Lower leg skin (tissue), 4 donors: ENCODE data around the gene TSPEAR. TPM values are rescaled to one million over a fixed set of nuclear protein-coding genes. Genes with fewer than 3 reads are reported as not detected.
A peak's percentile ranks its signal among the peaks of the same experiment; 100 is the strongest.

Experiments
- DNase-seq, 2 donors: peaks; one replicate each; pipeline ENCODE4 v3.0.0-alpha.2; 2019; ENCODE audit warnings: low spot score in 2 of 2
- H3K4me3 ChIP-seq: fragments of 200-600 bp; sonication (generic); 2 replicates; pipeline ENCODE4 v1.5.1; 2017; ENCODE audit warnings: mild to moderate bottlenecking, low read depth; ENCODE audit not compliant: poor library complexity, severe bottlenecking
- POLR2A ChIP-seq, 2 donors: fragments of 450-650 bp; IDR thresholded peaks; one replicate each; pipeline ENCODE4 v1.6.1; 2016 to 2017; ENCODE audit warnings: antibody characterized with exemption in 2 of 2, mild to moderate bottlenecking in 1 of 2, moderate library complexity in 1 of 2
- WGBS, 2 donors: methylation state at CpG; one replicate each; pipeline ENCODE4 v1.1.5; 2018; 5-methylcytosine and 5-hydroxymethylcytosine counted together
- intact Hi-C: fragments of 100-400 bp; cut with DNase I; formaldehyde crosslinking; loops from one replicate; pipeline ENCODE4 v1.15.0; 2023; ENCODE audit warnings: low total_unique reads
- total RNA-seq, 4 donors: library from RNA; depleted of rRNA; stranded (reverse); fragments of >200 nt; gene quantifications; one replicate each; pipeline ENCODE4 v1.1.0, GENCODE V29; 2016
- TF ChIP-seq, protein P1 (sequence below), 3 donors: fragments of 450-650 bp; IDR thresholded peaks; one replicate each; pipeline ENCODE4 v1.5.1; 2016; ENCODE audit warnings: antibody characterized with exemption in 3 of 3, mild to moderate bottlenecking in 3 of 3, moderate library complexity in 2 of 3

Gene TSPEAR
- total RNA-seq, 4 donors from 2014 or later = 0.06 TPM; not detected in 3

DNA sequence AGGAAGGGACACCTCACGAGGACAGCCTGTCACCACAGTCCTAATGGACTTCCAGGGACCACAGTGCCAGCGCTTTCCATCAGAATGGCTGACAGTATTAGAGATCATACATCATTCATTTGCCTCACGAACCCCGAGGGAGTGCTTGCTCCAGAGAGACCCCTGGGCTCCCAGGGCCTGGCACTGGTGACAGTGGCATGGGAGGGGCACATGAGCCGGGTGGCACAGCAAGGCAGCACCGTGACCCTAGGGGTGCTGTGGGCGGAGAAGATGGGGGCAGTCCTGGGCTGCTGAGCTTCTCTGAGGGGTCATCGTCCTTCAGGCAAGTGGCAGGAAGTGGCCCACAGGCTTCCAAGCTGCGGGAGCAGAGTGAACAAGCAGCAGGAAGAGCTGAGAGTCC is 16.4 kb upstream of the TSPEAR start:
- peak in 1 of 2 donors; percentile 76 for DNase-seq
- intact Hi-C loops = no loop called here
- TF ChIP-seq, protein P1, sequence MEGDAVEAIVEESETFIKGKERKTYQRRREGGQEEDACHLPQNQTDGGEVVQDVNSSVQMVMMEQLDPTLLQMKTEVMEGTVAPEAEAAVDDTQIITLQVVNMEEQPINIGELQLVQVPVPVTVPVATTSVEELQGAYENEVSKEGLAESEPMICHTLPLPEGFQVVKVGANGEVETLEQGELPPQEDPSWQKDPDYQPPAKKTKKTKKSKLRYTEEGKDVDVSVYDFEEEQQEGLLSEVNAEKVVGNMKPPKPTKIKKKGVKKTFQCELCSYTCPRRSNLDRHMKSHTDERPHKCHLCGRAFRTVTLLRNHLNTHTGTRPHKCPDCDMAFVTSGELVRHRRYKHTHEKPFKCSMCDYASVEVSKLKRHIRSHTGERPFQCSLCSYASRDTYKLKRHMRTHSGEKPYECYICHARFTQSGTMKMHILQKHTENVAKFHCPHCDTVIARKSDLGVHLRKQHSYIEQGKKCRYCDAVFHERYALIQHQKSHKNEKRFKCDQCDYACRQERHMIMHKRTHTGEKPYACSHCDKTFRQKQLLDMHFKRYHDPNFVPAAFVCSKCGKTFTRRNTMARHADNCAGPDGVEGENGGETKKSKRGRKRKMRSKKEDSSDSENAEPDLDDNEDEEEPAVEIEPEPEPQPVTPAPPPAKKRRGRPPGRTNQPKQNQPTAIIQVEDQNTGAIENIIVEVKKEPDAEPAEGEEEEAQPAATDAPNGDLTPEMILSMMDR (IDR thresholded peaks at IDR 0.05) = no peak
- no peak for TF ChIP-seq POLR2A (IDR thresholded peaks at IDR 0.05)
- no peak overlapping the region for H3K4me3 ChIP-seq
- 76 to 83% methylated on average over 9 of the region's 9 CpGs for WGBS, 2 donors

DNA sequence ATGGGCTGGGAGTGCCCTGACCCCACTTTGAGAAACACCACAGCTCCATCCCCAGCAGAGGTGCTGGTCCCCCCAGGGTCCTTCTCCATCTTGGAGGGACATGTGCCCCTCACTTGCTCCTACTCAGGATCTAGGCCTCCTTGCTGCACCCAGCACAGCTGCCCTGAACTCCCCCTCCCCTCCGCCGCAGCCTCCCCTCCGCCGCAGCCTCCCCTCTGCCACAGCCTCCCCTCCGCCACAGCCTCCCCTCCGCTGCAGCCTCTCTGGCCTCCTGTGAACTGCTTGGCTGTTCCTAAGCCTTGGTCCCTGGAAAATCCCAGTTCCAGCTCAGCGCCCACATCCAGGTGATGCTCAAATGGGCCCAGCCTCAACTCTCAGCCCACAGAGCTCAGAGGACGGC is 15.9 kb upstream of the TSPEAR start:
- no peak overlapping the region for H3K4me3 ChIP-seq
- peak in 1 of 2 donors; percentile 61 for DNase-seq
- WGBS, 2 donors = 96 to 97% methylated on average over 8 of the region's 8 CpGs
- intact Hi-C loops = no loop called here
- no peak for TF ChIP-seq POLR2A (IDR thresholded peaks at IDR 0.05)
- TF ChIP-seq, protein P1 (IDR thresholded peaks at IDR 0.05) = no peak

DNA sequence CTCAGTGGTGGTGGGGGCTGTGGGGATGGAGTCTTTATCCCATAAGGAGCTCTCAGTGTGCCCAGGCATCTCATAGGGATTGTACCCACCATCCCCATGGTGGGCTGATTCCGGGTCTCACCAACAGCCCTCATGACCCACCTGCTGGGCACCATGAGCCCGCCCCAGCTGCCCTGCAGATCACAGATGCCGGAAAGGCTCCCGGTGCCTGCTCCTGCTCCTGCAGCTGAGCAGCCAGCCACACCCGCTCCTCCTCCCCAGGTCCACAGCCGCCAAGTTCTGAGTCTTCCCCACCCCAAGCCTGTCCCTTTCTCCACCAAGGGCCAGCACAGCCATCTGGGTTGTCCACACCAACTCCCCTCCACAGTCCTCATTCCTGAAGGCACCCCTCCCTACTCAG is 15.5 kb upstream of the TSPEAR start:
- TF ChIP-seq, protein P1 (IDR thresholded peaks at IDR 0.05) = no peak
- TF ChIP-seq POLR2A (IDR thresholded peaks at IDR 0.05) = no peak
- no peak overlapping the region for H3K4me3 ChIP-seq
- WGBS, 2 donors = 55 to 58% methylated on average over 6 of the region's 6 CpGs
- intact Hi-C loops = no loop called here
- peak in 1 of 2 donors; percentile 56 for DNase-seq

DNA sequence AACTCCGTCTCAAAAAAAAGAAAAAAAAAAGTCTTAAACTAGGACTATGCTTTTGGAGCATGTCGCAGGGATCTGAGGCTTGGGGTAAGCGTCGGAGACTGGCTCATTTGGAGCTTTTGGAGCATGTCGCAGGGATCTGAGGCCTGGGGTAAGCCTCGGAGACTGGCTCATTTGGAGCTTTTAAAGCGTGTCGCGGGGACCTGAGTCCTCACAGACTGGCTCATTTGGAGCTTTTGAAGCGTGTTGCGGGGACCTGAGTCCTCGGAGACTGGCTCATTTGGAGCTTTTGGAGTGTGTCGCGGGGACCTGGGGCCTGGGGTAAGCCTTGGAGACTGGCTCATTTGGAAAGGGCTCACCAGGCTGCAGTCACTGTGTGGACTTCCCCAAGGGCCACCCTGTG is 13.6 kb upstream of the TSPEAR start:
- peak in 1 of 2 donors; percentile 56 for DNase-seq
- 91 to 92% methylated on average over 14 of the region's 14 CpGs for WGBS, 2 donors
- no peak overlapping the region for H3K4me3 ChIP-seq
- intact Hi-C loops = no loop called here
- TF ChIP-seq, protein P1 (IDR thresholded peaks at IDR 0.05) = no peak
- no peak for TF ChIP-seq POLR2A (IDR thresholded peaks at IDR 0.05)

DNA sequence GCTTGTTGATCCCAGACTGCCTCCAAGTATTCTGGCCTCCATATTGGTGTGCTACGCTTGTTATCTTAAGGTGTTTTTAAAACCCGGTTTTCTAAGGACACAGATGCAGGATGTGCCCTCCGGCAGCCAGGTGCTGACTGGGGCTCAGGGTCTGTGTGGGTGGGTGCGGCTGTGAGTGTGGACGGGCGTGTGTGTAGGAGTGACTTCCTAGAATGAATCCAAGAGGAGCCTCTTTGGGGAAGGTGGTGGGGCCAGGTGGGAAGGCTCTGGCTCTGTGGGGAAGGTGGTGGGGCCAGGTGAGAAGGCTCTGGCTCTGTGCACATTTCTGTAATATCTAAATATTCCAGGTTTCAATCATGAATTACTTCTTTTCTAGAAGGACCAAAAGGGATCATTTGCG is 12.8 kb upstream of the TSPEAR start:
- no peak overlapping the region for H3K4me3 ChIP-seq
- intact Hi-C loops = no loop called here
- TF ChIP-seq, protein P1 (IDR thresholded peaks at IDR 0.05) = no peak
- no peak for TF ChIP-seq POLR2A (IDR thresholded peaks at IDR 0.05)
- no peak for DNase-seq
- 75 to 85% methylated on average over 7 of the region's 7 CpGs for WGBS, 2 donors
